Amygdala (tissue), 56 donors: ENCODE data around the gene TSGA10.
"Not testable (repeated sequence)": the region's sequence is repeated elsewhere in the genome, so short reads cannot be mapped to it uniquely, and the experiment has no call there.

Experiments used
- DNase-seq, 56 donors: peaks; one replicate each; lab custom pipeline; 2025; lab: John Stamatoyannopoulos, UW

Gene TSGA10

GRCh38 chr2:99081891-99082290, 72.9 kb downstream of the TSGA10 start:
- no peak for DNase-seq

- no peak for DNase-seq
These were observed 75.5 kb downstream of the TSGA10 start for GRCh38 chr2:99079226-99079625.

GRCh38 chr2:99072551-99072950, 82.2 kb downstream of the TSGA10 start:
- DNase-seq: no peak

GRCh38 chr2:99067871-99068625, 86.7 kb downstream of the TSGA10 start:
- no peak for DNase-seq

- DNase-seq: peak in 11 of 56 donors; percentile 2 to 25 (median 7)
These were observed 88.4 kb downstream of the TSGA10 start for GRCh38 chr2:99066075-99066958.

GRCh38 chr2:99049187-99049586, 105.6 kb downstream of the TSGA10 start:
- not testable (repeated sequence) for DNase-seq

- not testable (repeated sequence) for DNase-seq
These were observed 113.9 kb downstream of the TSGA10 start for GRCh38 chr2:99040736-99041300.

GRCh38 chr2:99035920-99036319, 118.8 kb downstream of the TSGA10 start:
- DNase-seq: no peak

GRCh38 chr2:99032786-99033185, 122.0 kb downstream of the TSGA10 start:
- DNase-seq: no peak

GRCh38 chr2:99032001-99032400, 122.7 kb downstream of the TSGA10 start:
- DNase-seq: no peak

- no peak for DNase-seq
These were observed 123.3 kb downstream of the TSGA10 start for GRCh38 chr2:99031481-99031880.

- no peak for DNase-seq
These were observed 126.2 kb downstream of the TSGA10 start for GRCh38 chr2:99028558-99028957.

GRCh38 chr2:99027856-99028255, 126.9 kb downstream of the TSGA10 start:
- no peak for DNase-seq

- no peak for DNase-seq
These were observed 154.0 kb downstream of the TSGA10 start for GRCh38 chr2:99000708-99001107.

- not testable (repeated sequence) for DNase-seq
These were observed 166.0 kb downstream of the TSGA10 start for GRCh38 chr2:98988695-98989094.

GRCh38 chr2:98985905-98986666, 168.7 kb downstream of the TSGA10 start:
- no peak for DNase-seq

- no peak for DNase-seq
These were observed 179.1 kb downstream of the TSGA10 start for GRCh38 chr2:98975611-98976010.

GRCh38 chr2:98972582-98973167, 182.1 kb downstream of the TSGA10 start:
- no peak for DNase-seq

- DNase-seq: no peak
These were observed 194.8 kb downstream of the TSGA10 start for GRCh38 chr2:98959810-98960507.

- DNase-seq: no peak
These were observed 201.8 kb downstream of the TSGA10 start for GRCh38 chr2:98952966-98953365.
